Calu3 (cell line): ENCODE data around the gene GREM2. TPM values are rescaled to one million over a fixed set of nuclear protein-coding genes. Genes with fewer than 3 reads are reported as not detected.

Source experiments
- BruUV-seq: library from RNA; stranded (reverse); fragments of 400-500 nt; replicated peaks from 2 replicates; lab custom pipeline; 2021; lab: Mats Ljungman, UMichigan
- CTCF ChIA-PET: fragments of 300-600 bp; sonication (Branson Sonifier 250); formaldehyde crosslinking; loops from one replicate; lab custom pipeline; 2022; ENCODE audit warnings: antibody characterized with exemption; lab: Charles Lee
- DNase-seq: peaks from one replicate; pipeline ENCODE4 v3.0.0; 2022
- H3K27ac Mint-ChIP-seq: one replicate; pipeline ENCODE4 v1.8.0; 2022; ENCODE audit warnings: mixed read lengths; ENCODE audit not compliant: unreplicated experiment
- H3K27me3 Mint-ChIP-seq: one replicate; pipeline ENCODE4 v1.8.0; 2022; ENCODE audit warnings: mixed read lengths; ENCODE audit not compliant: unreplicated experiment
- H3K36me3 Mint-ChIP-seq: one replicate; pipeline ENCODE4 v1.8.0; 2022; ENCODE audit warnings: mild to moderate bottlenecking, moderate library complexity, mixed read lengths; ENCODE audit not compliant: insufficient read depth, unreplicated experiment
- H3K4me1 Mint-ChIP-seq: one replicate; pipeline ENCODE4 v1.8.0; 2022; ENCODE audit warnings: mild to moderate bottlenecking, low read depth, mixed read lengths; ENCODE audit not compliant: unreplicated experiment
- H3K4me3 Mint-ChIP-seq: one replicate; pipeline ENCODE4 v1.8.0; 2022; ENCODE audit warnings: mild to moderate bottlenecking, low read depth, moderate library complexity, mixed read lengths; ENCODE audit not compliant: unreplicated experiment
- H3K9me3 Mint-ChIP-seq: one replicate; pipeline ENCODE4 v1.8.0; 2022; ENCODE audit warnings: low read depth, mixed read lengths; ENCODE audit not compliant: unreplicated experiment
- CTCF ChIP-seq: fragments of 200-600 bp; IDR thresholded peaks from one replicate; pipeline ENCODE4 v1.8.0; 2022; ENCODE audit warnings: antibody characterized with exemption; ENCODE audit not compliant: unreplicated experiment
- intact Hi-C: fragments of 100-400 bp; cut with micrococcal nuclease; formaldehyde crosslinking; loops from one replicate; pipeline ENCODE4 v1.10.0; 2022; ENCODE audit not compliant: unreplicated experiment
- total RNA-seq: library from RNA; stranded (reverse); gene quantifications from 2 replicates; pipeline ENCODE4 v1.2.3, GENCODE V29; 2022

The GREM2 gene
- total RNA-seq, 1 experiment from 2014 or later = not detected

GRCh38 chr1:240575981-240576662 lies 35.8 kb downstream of the GREM2 start:
- H3K9me3 Mint-ChIP-seq = peaks cover 3% of the 10 kb centered on the region
- no peaks in the 10 kb centered on the region for H3K4me1 Mint-ChIP-seq
- CTCF ChIA-PET = interaction anchor here (0.6 to 0.7 kb wide), 2 partner anchors 52 to 154 kb away, joined by 4 to 6 read pairs; no protein-coding TSS in a partner anchor
- no peaks in the 10 kb centered on the region for H3K27me3 Mint-ChIP-seq
- H3K36me3 Mint-ChIP-seq = no peaks in the 10 kb centered on the region
- no peak for DNase-seq
- H3K27ac Mint-ChIP-seq = no peak overlapping the region
- intact Hi-C loops = no loop called here
- peak overlapping the region; percentile 53 for H3K4me3 Mint-ChIP-seq
- TF ChIP-seq CTCF = no peak
- no TSS peak for BruUV-seq

- no peaks in the 10 kb centered on the region for H3K36me3 Mint-ChIP-seq
- intact Hi-C loops = no loop called here
- peaks cover 3% of the 10 kb centered on the region for H3K9me3 Mint-ChIP-seq
- H3K4me3 Mint-ChIP-seq = no peak overlapping the region
- CTCF ChIA-PET = no interaction called here
- no peaks in the 10 kb centered on the region for H3K4me1 Mint-ChIP-seq
- H3K27ac Mint-ChIP-seq = no peak overlapping the region
- no peak for TF ChIP-seq CTCF
- no peaks in the 10 kb centered on the region for H3K27me3 Mint-ChIP-seq
- no peak for DNase-seq
- no TSS peak for BruUV-seq
Measured at GRCh38 chr1:240572328-240572727, 39.6 kb downstream of the GREM2 start.

- no peak for DNase-seq
- no TSS peak for BruUV-seq
- no peaks in the 10 kb centered on the region for H3K4me1 Mint-ChIP-seq
- TF ChIP-seq CTCF = no peak
- no peaks in the 10 kb centered on the region for H3K36me3 Mint-ChIP-seq
- no peak overlapping the region for H3K27ac Mint-ChIP-seq
- intact Hi-C loops = no loop called here
- no peak overlapping the region for H3K4me3 Mint-ChIP-seq
- no peaks in the 10 kb centered on the region for H3K27me3 Mint-ChIP-seq
- H3K9me3 Mint-ChIP-seq = peaks cover 3% of the 10 kb centered on the region
- CTCF ChIA-PET = no interaction called here
Measured at GRCh38 chr1:240571782-240572181, 40.2 kb downstream of the GREM2 start.

DNA sequence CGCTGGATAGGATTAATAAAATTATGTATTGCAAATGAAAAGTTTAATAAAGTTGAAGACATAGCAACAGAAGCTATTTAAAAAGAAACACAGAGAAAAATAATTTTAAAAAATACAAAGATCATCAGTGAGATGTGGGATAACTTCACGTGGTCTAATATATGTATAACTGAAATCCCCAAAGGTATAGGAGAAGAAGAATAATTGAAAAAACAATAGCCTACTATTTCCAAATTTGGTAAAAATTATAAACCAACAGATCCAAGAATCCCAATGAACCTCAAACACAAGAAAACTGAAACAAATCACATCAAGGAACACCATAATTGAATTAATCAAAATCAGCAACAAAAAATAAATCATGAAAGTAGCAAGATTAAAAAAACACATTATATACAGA lies 44.9 kb downstream of the GREM2 start:
- intact Hi-C loops = no loop called here
- H3K4me1 Mint-ChIP-seq = no peaks in the 10 kb centered on the region
- BruUV-seq = no TSS peak
- H3K27ac Mint-ChIP-seq = no peak overlapping the region
- no peak overlapping the region for H3K4me3 Mint-ChIP-seq
- TF ChIP-seq CTCF = no peak
- H3K36me3 Mint-ChIP-seq = no peaks in the 10 kb centered on the region
- CTCF ChIA-PET = no interaction called here
- DNase-seq = no peak
- H3K9me3 Mint-ChIP-seq = no peaks in the 10 kb centered on the region
- no peaks in the 10 kb centered on the region for H3K27me3 Mint-ChIP-seq
